NCI-H2081 (cell line): ENCODE data around the gene PRICKLE2.

ENCODE experiments used
- DNase-seq, 2 experiments: peaks; one replicate each; lab custom pipeline; 2025; lab: John Stamatoyannopoulos, UW

PRICKLE2 gene, protein sequence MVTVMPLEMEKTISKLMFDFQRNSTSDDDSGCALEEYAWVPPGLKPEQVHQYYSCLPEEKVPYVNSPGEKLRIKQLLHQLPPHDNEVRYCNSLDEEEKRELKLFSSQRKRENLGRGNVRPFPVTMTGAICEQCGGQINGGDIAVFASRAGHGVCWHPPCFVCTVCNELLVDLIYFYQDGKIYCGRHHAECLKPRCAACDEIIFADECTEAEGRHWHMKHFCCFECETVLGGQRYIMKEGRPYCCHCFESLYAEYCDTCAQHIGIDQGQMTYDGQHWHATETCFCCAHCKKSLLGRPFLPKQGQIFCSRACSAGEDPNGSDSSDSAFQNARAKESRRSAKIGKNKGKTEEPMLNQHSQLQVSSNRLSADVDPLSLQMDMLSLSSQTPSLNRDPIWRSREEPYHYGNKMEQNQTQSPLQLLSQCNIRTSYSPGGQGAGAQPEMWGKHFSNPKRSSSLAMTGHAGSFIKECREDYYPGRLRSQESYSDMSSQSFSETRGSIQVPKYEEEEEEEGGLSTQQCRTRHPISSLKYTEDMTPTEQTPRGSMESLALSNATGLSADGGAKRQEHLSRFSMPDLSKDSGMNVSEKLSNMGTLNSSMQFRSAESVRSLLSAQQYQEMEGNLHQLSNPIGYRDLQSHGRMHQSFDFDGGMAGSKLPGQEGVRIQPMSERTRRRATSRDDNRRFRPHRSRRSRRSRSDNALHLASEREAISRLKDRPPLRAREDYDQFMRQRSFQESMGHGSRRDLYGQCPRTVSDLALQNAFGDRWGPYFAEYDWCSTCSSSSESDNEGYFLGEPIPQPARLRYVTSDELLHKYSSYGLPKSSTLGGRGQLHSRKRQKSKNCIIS

DNA sequence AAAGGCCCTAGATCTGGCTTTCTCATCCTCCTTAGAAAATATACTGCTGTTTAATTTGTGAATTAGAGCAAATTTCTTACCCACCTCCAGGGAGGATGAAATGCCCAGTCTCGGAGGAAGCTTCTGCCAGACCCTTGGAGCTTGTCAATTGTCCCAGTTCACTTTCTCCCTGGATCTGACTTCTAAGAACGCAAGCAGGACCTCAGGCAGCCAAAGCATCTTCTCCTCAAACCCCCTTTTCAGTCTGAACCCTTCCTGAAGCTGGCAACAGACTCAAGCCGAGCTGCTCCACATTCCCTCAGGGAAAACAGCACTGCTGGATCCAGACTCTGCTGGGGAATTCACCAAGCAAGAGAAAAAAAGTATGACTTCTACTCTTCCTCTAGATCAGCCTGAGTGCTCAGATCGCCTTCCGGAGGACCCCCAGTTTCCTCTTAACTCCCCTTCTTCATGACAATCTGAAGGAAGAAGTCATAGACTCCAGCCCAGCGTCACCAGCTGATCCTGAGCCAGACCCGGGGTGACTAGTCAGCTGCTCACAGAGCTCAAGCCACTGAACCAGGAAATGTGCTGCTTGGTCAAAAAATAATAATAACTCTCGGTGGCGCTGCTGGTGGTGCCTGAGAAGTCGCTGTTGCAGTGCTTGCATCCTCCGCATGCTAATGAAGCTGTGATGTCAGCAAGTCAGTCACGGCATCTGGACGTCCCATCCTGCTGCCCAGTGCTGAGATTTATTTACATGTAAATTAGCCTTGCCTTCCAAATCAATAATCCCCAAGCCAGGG is at the start of gene PRICKLE2:
Gene PRICKLE2, minus strand, starts transcription at position 641 of the 785 bp plus-strand sequence. CDS start 26,539 bp downstream, outside the sequence.
- no peak for DNase-seq

- DNase-seq: no peak
These were observed 47.6 kb upstream of the PRICKLE2 start for GRCh38 chr3:64272842-64273241.

DNA sequence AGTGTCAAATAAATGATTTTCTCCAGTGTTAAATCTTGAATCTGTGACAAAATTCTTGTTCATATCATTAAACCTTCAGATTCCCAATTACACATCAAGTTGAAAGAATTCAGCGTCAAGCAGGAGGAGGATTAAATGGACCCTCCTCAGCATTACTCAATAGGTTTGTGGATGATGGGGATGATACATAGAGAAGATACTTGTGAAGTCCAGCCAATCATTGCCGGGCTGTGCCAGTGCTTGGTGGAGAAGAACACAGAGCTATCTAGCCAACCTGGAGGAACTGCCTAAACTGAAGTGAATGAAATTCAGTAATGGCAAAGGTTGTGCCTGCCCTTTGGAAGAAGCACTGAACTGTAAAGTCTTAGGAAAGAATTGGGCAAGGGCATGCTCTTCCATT is 47.0 kb upstream of the PRICKLE2 start:
- no peak for DNase-seq

GRCh38 chr3:64271631-64272030 is 46.4 kb upstream of the PRICKLE2 start:
- DNase-seq: no peak

DNA sequence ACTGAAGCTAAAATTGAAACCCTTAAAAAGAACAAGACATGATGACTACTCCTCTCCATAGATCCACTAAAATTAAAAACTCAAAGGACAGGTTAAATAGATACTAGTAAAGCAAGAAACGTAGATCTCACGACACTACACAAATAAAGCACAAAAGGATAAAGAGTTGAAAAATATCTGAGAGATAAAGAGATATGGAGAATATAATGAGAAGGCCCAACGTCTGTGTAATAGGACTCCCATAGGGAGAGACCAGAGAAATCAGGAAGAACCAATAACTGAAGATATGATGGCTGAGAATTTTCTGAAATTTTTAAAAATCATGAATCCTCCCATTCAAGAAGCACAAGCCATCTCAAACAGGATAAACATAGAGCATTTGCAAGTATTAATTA is 45.6 kb upstream of the PRICKLE2 start:
- DNase-seq: no peak

DNA sequence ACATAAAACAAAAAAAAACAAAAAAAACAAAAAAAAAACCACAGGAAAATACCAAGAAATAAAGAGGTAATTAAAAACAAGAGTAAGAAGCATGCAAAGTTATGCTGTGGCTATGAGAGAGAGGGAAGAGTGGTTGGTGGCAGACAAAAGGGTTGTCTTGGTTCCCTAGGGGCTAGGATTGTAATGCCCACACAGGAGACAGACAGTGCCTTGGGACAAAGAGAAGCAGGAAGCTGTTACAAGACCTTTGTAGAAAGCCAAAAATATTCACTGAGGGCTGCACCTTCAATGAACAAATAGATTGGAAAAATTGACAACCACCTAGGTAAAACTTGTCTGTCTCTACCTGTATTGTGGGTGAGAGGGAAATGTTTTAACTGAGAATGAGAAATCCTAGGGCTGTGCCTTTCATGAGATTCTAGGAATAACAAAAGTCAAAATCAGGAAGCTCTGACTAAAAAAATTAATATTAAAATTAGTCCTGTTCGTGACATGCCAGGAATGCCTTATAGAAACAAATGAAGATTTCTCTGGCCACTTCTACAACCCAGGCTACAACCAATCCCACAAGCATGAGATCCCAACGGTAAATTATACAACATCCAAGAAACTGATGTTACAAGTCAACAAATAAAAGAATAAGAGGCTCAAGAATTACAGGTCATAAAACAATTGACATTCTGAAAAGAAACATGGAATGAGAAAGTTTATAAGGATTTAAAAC is 45.0 kb upstream of the PRICKLE2 start:
- DNase-seq: no peak

DNA sequence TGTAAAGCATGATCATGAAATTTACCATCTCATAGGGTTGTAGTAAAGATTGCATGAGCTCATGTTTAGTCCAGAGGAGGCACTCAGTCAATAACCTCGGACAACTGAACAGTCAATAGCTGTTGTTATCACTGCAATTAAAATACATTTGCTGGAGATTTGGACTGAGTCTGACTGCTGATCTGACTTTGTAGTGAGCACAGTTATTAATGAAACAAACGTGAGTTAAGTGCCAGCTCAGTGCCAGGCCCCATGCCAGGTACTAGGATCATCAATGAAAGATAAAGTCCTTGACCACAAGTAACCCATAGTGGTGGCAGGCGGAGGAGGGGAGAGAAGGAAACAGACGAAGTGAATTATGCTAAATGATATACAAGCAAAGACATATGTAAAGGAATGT is 43.7 kb upstream of the PRICKLE2 start:
- no peak for DNase-seq

DNA sequence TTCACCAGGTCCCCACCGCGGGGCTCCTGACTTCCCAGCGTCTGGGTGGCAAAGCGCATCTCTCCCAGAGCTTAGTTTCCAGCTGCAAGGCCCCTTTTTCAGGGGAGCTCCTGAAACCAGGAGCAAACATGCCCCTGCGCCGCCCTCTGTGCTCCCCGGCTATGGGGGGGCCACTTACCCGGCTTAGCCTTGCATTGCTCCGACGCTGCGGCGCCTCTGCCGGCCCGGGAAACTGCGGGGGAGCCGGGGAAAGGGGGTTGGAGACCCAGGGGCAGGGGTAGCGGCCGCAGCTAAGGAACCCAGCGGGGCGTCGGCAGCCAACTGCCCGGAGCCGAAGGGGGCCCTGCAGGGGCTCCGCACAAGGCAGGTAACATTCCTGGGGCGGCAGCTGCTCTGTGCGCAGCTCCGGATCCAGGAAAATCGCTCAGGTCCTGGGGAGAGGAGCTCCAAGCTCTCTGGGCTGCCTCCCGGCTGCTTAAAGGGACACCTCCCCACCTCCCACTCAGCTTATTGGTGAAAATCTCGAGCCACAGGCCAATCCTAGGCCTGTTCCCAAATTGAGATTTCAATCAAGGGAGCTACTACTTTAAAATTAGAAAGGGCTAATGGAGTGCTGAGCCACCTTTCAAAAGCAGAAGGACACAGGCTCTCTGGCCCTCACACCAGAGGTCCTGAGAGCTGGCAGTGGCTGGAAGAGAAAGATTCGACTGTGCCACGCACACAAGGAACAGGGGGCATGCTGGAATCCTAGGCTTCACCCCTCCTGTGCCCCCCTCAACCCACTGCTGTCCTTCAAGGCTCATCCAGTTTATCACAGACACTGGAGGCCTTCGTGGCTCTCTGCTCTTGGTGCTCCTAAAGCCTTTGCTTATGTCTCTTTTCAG is 42.7 kb upstream of the PRICKLE2 start:
- DNase-seq: no peak

GRCh38 chr3:64266983-64267382 is 41.7 kb upstream of the PRICKLE2 start:
- no peak for DNase-seq

- no peak for DNase-seq
These were observed 41.0 kb upstream of the PRICKLE2 start for GRCh38 chr3:64266065-64266931.

DNA sequence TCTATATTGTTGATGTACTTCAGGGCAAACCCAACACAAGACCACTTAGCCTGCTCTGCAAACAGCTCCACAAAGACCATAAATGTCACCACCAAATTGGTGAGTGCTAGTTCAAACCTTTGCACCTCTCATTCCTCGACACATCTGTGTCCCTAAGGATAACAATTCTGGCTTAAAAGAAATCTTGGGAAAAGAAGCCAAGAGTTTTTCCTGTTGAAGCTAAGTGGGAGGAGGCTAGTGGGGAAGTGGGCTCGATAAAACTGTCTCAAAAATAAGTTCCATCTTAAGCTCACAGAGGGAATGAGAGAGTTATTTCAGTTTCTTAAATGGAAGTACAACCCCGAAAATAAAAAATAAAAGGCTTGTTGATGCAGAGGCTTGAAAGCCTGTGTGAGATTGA is 40.4 kb upstream of the PRICKLE2 start:
- DNase-seq: no peak

DNA sequence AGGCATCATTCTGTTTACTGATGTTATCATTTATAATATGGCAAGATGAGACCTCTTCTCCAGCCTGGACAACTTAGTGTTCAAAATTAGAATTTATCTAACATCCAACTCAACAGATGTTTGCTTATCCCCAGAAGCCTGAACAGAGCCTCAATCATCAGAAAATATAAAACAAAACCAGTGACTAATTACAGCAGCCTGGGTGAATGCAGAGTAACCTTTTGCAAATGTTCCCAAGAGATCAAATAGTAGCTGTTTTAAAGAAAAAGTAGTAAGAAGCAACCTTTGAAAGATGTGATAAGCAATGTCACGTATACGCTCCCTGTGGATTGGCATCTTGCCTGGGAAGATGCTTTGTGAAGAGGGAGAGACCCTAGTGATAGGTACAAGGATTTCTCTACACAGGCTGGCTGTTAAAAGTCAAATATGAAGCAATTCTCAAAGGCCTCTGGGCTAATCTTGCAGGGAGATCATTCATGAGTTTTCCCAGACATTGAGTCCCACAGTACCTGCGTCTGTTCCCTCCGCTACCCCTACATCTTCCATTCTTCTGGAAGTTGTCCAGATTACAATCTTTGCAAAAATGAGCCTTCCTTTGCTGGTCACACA is 39.3 kb upstream of the PRICKLE2 start:
- DNase-seq: no peak

DNA sequence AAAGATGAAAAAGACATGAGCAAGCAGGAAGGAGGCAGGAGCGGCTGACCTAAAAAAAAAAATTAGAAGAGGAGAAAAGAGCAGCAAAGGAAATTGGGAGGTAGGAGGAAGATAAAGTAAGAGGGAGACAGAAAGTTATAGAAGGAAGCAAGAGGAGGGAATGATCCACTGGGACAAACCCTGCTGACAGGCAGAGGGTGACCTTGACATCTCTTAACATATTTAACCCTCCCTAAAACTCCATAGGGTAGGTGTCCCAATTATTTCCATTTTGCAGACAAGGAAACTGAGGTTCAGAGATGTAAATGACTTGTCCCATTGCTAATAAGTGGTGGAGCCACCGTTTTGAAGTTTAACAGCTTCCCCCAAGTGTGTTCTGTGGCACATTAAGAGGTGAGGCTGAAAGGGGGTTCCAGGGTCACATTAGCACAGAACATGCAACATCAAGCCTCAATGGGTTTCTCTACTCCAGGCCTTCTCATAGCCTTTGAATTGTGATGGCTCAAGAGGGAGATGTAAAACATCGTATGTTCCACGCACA is 37.4 kb upstream of the PRICKLE2 start:
- DNase-seq: no peak

- DNase-seq: no peak
These were observed 35.2 kb upstream of the PRICKLE2 start for GRCh38 chr3:64260431-64260830.

GRCh38 chr3:64259636-64260035 is 34.4 kb upstream of the PRICKLE2 start:
- DNase-seq: no peak

DNA sequence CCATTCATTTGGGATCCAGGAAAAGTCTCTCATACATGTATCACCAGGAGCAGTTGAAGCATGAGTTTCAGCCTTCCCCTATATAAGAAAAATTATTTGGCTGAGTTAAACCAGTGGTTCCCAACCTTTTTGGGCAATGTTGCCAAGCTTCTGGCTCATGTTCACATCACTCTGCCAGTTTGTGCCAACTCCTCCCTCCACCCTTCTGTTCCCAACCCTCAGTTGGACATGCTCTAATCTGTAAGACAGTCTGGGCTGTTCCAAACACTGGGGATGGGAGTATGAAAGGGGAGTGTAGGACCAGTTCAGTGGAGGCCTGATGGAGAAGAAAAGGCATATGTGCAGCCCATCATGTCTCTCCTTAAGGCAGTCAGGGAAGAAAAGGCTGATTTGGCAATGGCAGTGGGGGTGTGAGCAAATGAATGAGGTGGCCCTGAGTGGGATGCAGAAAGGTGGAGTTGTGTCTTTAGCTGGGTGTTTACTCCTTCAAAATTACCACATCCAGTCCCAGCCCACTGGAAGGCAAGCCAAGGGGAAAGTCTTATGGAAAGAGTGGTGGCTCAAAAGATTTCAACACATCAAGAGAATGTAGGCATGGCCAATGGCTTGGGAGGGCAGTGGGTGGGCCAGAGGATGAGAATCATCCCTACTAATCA is 32.0 kb upstream of the PRICKLE2 start:
- no peak for DNase-seq

DNA sequence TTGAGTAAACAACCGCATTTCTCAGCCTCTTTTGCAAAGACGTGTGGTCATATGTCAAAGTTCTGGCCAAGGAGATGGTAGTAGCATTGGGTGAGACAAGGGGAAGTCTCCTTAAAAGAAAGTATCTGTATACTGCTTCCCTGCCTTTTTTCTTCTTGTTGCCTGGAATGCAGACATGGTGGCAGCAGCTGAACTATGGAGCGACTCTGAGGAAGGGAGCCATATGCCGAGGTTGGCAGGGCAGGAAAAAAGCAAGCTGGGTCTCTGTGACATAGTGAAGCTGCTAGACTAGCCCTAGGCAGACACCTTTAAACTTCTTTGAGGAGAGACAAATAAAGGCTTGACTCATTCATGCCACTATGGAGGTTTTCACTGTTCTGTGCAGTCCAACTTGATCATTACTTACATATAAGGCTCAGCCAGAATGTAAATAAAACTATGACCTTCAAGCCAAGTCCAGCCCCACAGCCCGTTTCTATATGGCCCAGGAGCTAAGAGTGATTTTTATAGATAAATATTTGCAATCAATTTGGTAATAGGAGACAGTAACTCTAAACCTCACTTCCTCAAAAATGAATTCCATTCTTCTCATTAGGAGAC is 30.6 kb upstream of the PRICKLE2 start:
- DNase-seq: no peak

- DNase-seq: no peak
These were observed 29.2 kb upstream of the PRICKLE2 start for GRCh38 chr3:64254443-64254842.
